NCI-H460 (cell line): Measurements from ENCODE around the gene SULT1B1. TPM values are rescaled to one million over a fixed set of nuclear protein-coding genes. Genes with fewer than 3 reads are reported as not detected.
"Not testable (repeated sequence)": the region's sequence is repeated elsewhere in the genome, so short reads cannot be mapped to it uniquely, and the experiment has no call there.

Experiments
- DNase-seq: peaks from one replicate; pipeline ENCODE4 v3.0.0-alpha.2; 2016; ENCODE audit warnings: low read depth; ENCODE audit errors: extremely low read depth
- polyA plus RNA-seq: library from polyadenylated mRNA; depleted of rRNA; stranded (reverse); fragments of >200 nt; gene quantifications from 2 replicates; pipeline ENCODE4 v1.2.3, GENCODE V29; 2014; cell fraction: nucleus; rRNA removed
- total RNA-seq: library from RNA; depleted of rRNA; stranded (reverse); fragments of >200 nt; shearing (Covaris generic); gene quantifications from 2 replicates; pipeline ENCODE4 v1.2.3, GENCODE V29; 2014; rRNA removed

Gene SULT1B1
- under 0.01 TPM in 1 of 2 replicates, not detected in the other for total RNA-seq
- not detected in 2 replicates for polyA plus RNA-seq

GRCh38 chr4:69760455-69760854 is at the start of gene SULT1B1:
TSS of gene SULT1B1 (minus strand) at chr4:69760620. CDS start at chr4:69755217, 5,403 bp downstream.
- DNase-seq = no peak

- no peak for DNase-seq
Measured at GRCh38 chr4:69800599-69800998, 40.2 kb upstream of the SULT1B1 start.

GRCh38 chr4:69799337-69799736 is 38.9 kb upstream of the SULT1B1 start:
- DNase-seq = no peak

GRCh38 chr4:69793732-69794131 is 33.3 kb upstream of the SULT1B1 start:
- no peak for DNase-seq

- DNase-seq = no peak
Measured at GRCh38 chr4:69787879-69788278, 27.5 kb upstream of the SULT1B1 start.

- no peak for DNase-seq
Measured at GRCh38 chr4:69786547-69786946, 26.1 kb upstream of the SULT1B1 start.

GRCh38 chr4:69785211-69785831 is 24.9 kb upstream of the SULT1B1 start:
- no peak for DNase-seq

GRCh38 chr4:69782651-69783310 is 22.4 kb upstream of the SULT1B1 start:
- no peak for DNase-seq

- no peak for DNase-seq
Measured at GRCh38 chr4:69781458-69782418, 21.3 kb upstream of the SULT1B1 start.

GRCh38 chr4:69780141-69780540 is 19.7 kb upstream of the SULT1B1 start:
- no peak for DNase-seq

- no peak for DNase-seq
Measured at GRCh38 chr4:69776696-69777095, 16.3 kb upstream of the SULT1B1 start.

GRCh38 chr4:69775321-69775867 is 15.0 kb upstream of the SULT1B1 start:
- no peak for DNase-seq

- DNase-seq = no peak
Measured at GRCh38 chr4:69773484-69773883, 13.1 kb upstream of the SULT1B1 start.

GRCh38 chr4:69768554-69768953 is 8.1 kb upstream of the SULT1B1 start:
- DNase-seq = not testable (repeated sequence)

GRCh38 chr4:69765751-69766150 is 5.3 kb upstream of the SULT1B1 start:
- DNase-seq = no peak

GRCh38 chr4:69764311-69764710 is 3.9 kb upstream of the SULT1B1 start:
- DNase-seq = no peak

GRCh38 chr4:69763233-69763632 is 2.8 kb upstream of the SULT1B1 start:
- no peak for DNase-seq

GRCh38 chr4:69759189-69759604 is 1.2 kb downstream of the SULT1B1 start:
- no peak for DNase-seq

GRCh38 chr4:69757464-69757863 is 3.0 kb downstream of the SULT1B1 start:
- no peak for DNase-seq

GRCh38 chr4:69754926-69755580 is 5.4 kb downstream of the SULT1B1 start:
- DNase-seq = no peak
